C4-2B (cell line): ENCODE data around the gene ZNF580.

ENCODE experiments used
- ZFX ChIP-seq: fragments of 450-650 bp; IDR thresholded peaks from 2 replicates; pipeline ENCODE4 v1.6.1; 2017
- TF ChIP-seq, protein P1 (sequence below): fragments of 450-650 bp; conservative IDR thresholded peaks from 2 replicates; pipeline ENCODE4 v1.5.1; 2017; ENCODE audit warnings: mild to moderate bottlenecking

DNA sequence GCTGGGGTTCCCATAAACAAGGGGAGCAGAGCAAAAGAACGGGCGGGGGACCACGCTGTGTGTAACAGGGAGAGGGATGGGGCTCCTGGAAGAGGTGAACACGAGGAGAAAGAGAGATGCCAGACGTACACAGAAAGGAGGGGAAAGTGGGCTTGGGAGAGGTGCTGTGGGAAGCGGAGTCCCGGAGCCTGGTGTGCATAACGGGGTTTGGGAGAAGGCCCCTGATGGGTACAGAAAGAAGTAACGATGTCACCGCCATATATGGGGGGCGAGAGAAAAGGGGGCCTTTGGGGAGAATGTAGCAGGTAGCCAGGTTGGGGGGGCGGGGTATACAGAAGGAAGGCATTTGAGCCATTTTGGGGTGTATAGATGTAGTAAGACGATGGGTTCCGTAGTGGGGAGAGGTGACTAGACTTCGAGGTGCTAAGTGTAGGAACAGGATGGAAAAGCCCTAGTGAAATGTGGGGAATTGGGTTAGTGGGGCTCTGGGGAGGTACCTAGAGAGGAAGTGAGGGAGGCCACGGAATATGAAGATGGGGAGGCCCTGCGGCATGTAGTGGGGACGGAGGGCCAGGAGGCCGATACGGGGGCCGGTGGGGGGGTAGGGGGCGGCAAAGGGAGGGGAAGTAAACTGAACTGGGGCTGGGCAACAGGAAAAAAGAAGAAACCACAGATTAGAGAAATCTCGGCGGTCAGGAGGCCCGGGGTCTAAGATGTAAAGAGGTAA is 787 bp downstream of the ZNF580 start:
- TF ChIP-seq, protein P1, sequence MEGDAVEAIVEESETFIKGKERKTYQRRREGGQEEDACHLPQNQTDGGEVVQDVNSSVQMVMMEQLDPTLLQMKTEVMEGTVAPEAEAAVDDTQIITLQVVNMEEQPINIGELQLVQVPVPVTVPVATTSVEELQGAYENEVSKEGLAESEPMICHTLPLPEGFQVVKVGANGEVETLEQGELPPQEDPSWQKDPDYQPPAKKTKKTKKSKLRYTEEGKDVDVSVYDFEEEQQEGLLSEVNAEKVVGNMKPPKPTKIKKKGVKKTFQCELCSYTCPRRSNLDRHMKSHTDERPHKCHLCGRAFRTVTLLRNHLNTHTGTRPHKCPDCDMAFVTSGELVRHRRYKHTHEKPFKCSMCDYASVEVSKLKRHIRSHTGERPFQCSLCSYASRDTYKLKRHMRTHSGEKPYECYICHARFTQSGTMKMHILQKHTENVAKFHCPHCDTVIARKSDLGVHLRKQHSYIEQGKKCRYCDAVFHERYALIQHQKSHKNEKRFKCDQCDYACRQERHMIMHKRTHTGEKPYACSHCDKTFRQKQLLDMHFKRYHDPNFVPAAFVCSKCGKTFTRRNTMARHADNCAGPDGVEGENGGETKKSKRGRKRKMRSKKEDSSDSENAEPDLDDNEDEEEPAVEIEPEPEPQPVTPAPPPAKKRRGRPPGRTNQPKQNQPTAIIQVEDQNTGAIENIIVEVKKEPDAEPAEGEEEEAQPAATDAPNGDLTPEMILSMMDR: no peak
- no peak for TF ChIP-seq ZFX
